K562 (cell line): Measurements from ENCODE around the gene FAM217B. TPM values are rescaled to one million over a fixed set of nuclear protein-coding genes. Genes with fewer than 3 reads are reported as not detected.

Source experiments
- ATAC-seq: fragments of 200-7000 bp; cut with Tn5 transposase; 3 replicates; pipeline ENCODE4 v1.9.1; 2020; ENCODE audit warnings: moderate library complexity
- BruUV-seq: library from RNA; stranded (reverse); fragments of 400-500 nt; replicated peaks from 2 replicates; lab custom pipeline; 2021; lab: Mats Ljungman, UMichigan
- CTCF ChIA-PET: fragments of 300-600 bp; formaldehyde crosslinking; extraction: SDS; loops from one replicate; lab custom pipeline; 2021; ENCODE audit warnings: low intra/inter-chr PET ratio; lab: Yijun Ruan, JAX
- POLR2A ChIA-PET: fragments of 300-600, 350-650 bp; sonication (Branson Sonifier 250); formaldehyde crosslinking; extraction: SDS; loops from one replicate; lab custom pipeline; 2021; ENCODE audit warnings: antibody characterized with exemption, inconsistent platforms; lab: Yijun Ruan, JAX
- DNase-seq, 4 experiments: peaks; one replicate each; pipeline versions ENCODE4 v3.0.0 to v3.0.0-alpha.2; 2011 to 2018; ENCODE audit warnings: low spot score in 3 of 4, mixed read lengths in 3 of 4; ENCODE audit errors: extremely low read depth in 1 of 4
- FAIRE-seq: peaks from 2 replicates; lab custom pipeline; 2011; peaks lifted over from hg19 to GRCh38; lab: Jason Lieb, UNC
- H2AFZ ChIP-seq: 2 replicates; pipeline ENCODE4 v1.6.0; 2011; ENCODE audit warnings: low read depth, low read length, control low read depth, inconsistent platforms
- H3K27ac ChIP-seq: fragments of 200-600 bp; 3 replicates; pipeline ENCODE4 v1.8.0; 2011; ENCODE audit warnings: low read depth, mild to moderate bottlenecking, control low read depth, inconsistent platforms, low read length, moderate library complexity, mixed read lengths; ENCODE audit errors: extremely low read depth
- H3K27me3 ChIP-seq, 2 experiments: fragments of 300-600 bp in 1 of 2; 2 replicates in 1 of 2; 3 replicates in 1 of 2; pipeline versions ENCODE4 v1.6.0 to v1.8.0; 2011; ENCODE audit warnings: inconsistent platforms in 2 of 2, low read length in 2 of 2, mild to moderate bottlenecking in 1 of 2, mixed read lengths in 1 of 2, moderate library complexity in 1 of 2; ENCODE audit not compliant: control insufficient read depth in 2 of 2, insufficient read depth in 2 of 2
- H3K36me3 ChIP-seq: fragments of 300-600 bp; 3 replicates; pipeline ENCODE4 v1.8.0; 2011; ENCODE audit warnings: mild to moderate bottlenecking, low read length, inconsistent platforms; ENCODE audit not compliant: control insufficient read depth, insufficient read depth
- H3K4me1 ChIP-seq, 2 experiments: fragments of 200-600 bp in 1 of 2; replicated peaks in 1 of 2; 2 replicates in 1 of 2; 3 replicates in 1 of 2; pipeline versions ENCODE4 v1.5.1 to v1.8.0; 2011; ENCODE audit warnings: inconsistent platforms in 2 of 2, low read length in 2 of 2, mild to moderate bottlenecking in 1 of 2, mixed read lengths in 1 of 2, moderate library complexity in 1 of 2; ENCODE audit not compliant: control insufficient read depth in 2 of 2, insufficient read depth in 2 of 2
- H3K4me2 ChIP-seq: 2 replicates; pipeline ENCODE4 v1.6.1; 2011; ENCODE audit warnings: low read length, control low read depth, inconsistent platforms, mixed read lengths; ENCODE audit not compliant: insufficient read depth
- H3K4me3 ChIP-seq: fragments of 200-600 bp; sonication (generic), shearing (Covaris generic); 2 replicates; pipeline ENCODE4 v1.5.1; 2016; ENCODE audit warnings: control low read depth, inconsistent platforms
- H3K79me2 ChIP-seq: fragments of 200-600 bp; 3 replicates; pipeline ENCODE4 v1.8.0; 2011; ENCODE audit warnings: low read length, inconsistent platforms; ENCODE audit not compliant: control insufficient read depth, insufficient read depth
- H3K9ac ChIP-seq, 2 experiments: 2 replicates each; pipeline versions ENCODE4 v1.6.0 to v1.6.1; 2011; ENCODE audit warnings: low read depth in 2 of 2, low read length in 2 of 2, control low read depth in 1 of 2, inconsistent platforms in 1 of 2, mild to moderate bottlenecking in 1 of 2, mixed read lengths in 1 of 2; ENCODE audit not compliant: insufficient read depth in 1 of 2
- H3K9me1 ChIP-seq: one replicate; pipeline ENCODE4 v1.6.0; 2011; ENCODE audit warnings: inconsistent platforms, mild to moderate bottlenecking, low read length, moderate library complexity; ENCODE audit not compliant: control insufficient read depth, insufficient read depth
- H3K9me3 ChIP-seq: replicated peaks from 2 replicates; pipeline ENCODE4 v1.5.1; 2011; ENCODE audit warnings: low read depth, low read length, inconsistent platforms; ENCODE audit not compliant: control insufficient read depth, insufficient read depth
- H4K20me1 ChIP-seq: replicated peaks from 2 replicates; pipeline ENCODE4 v1.6.1; 2011; ENCODE audit warnings: low read length, inconsistent platforms, mixed read lengths; ENCODE audit not compliant: control insufficient read depth, insufficient read depth
- BCL6 ChIP-seq: fragments of 250-450 bp; sonication (Bioruptor Pico); IDR thresholded peaks from 2 replicates; pipeline ENCODE4 v1.4.0; 2020
- BCLAF1 ChIP-seq, 2 experiments: fragments of 450-650 bp in 1 of 2; IDR thresholded peaks; 2 replicates each; pipeline ENCODE4 v1.6.1; 2011 to 2017; ENCODE audit warnings: low read depth in 2 of 2, antibody characterized with exemption in 1 of 2, borderline replicate concordance in 1 of 2, low read length in 1 of 2, mild to moderate bottlenecking in 1 of 2, mixed read lengths in 1 of 2; ENCODE audit not compliant: control insufficient read depth in 1 of 2
- E4F1 ChIP-seq: fragments of 250-450 bp; sonication (Bioruptor Pico); IDR thresholded peaks from 2 replicates; pipeline ENCODE4 v1.5.0; 2021; ENCODE audit warnings: mild to moderate bottlenecking, borderline replicate concordance
- ETV5 ChIP-seq: sonication (generic); formaldehyde crosslinking; IDR thresholded peaks from 2 replicates; pipeline ENCODE4 v1.4.0; 2020; ENCODE audit warnings: low read depth, mild to moderate bottlenecking, missing genetic modification reagents
- HMGN3 ChIP-seq: IDR thresholded peaks from 2 replicates; pipeline ENCODE4 v1.6.1; 2011; ENCODE audit warnings: borderline replicate concordance, low read depth, mild to moderate bottlenecking, mixed read lengths, low read length; ENCODE audit not compliant: insufficient read length; ENCODE audit errors: extremely low read depth
- KHSRP ChIP-seq: fragments of 450-650 bp; IDR thresholded peaks from 2 replicates; pipeline ENCODE4 v1.6.1; 2017
- LEF1 ChIP-seq: fragments of 450-650 bp; IDR thresholded peaks from 2 replicates; pipeline ENCODE4 v1.6.1; 2016; ENCODE audit warnings: mild to moderate bottlenecking
- MLLT1 ChIP-seq, 2 experiments: fragments of 450-650 bp; IDR thresholded peaks; 2 replicates each; pipeline ENCODE4 v1.6.1; 2016
- NFE2 ChIP-seq: IDR thresholded peaks from 2 replicates; pipeline ENCODE4 v1.6.1; 2014; ENCODE audit warnings: antibody characterized with exemption, low read depth
- NFIC ChIP-seq: fragments of 450-650 bp; IDR thresholded peaks from 2 replicates; pipeline ENCODE4 v1.6.1; 2017; ENCODE audit warnings: mild to moderate bottlenecking, inconsistent platforms
- POLR2G ChIP-seq: fragments of 200-400 bp; formaldehyde crosslinking; IDR thresholded peaks from 2 replicates; pipeline ENCODE4 v1.6.1; 2017; ENCODE audit warnings: low read depth, mild to moderate bottlenecking, antibody characterized with exemption, low read length, moderate library complexity
- ZNF561 ChIP-seq: fragments of 450-650 bp; formaldehyde crosslinking; conservative IDR thresholded peaks from 2 replicates; pipeline ENCODE4 v1.4.0; 2020; ENCODE audit warnings: mild to moderate bottlenecking, moderate library complexity
- WGBS: fragments of 100-300 bp; shearing (Covaris generic); methylation state at CpG from one replicate; pipeline ENCODE4 v1.1.6; 2016; ENCODE audit warnings: low coverage, mixed read lengths; ENCODE audit not compliant: insufficient coverage; ENCODE audit errors: missing lambda C conversion rate; 5-methylcytosine and 5-hydroxymethylcytosine counted together
- in situ Hi-C: fragments of 300-500 bp; cut with MboI; formaldehyde crosslinking; loops from 4 replicates; pipeline ENCODE4 v1.15.0; 2018; ENCODE audit warnings: inconsistent platforms, mixed read lengths
- intact Hi-C: fragments of 100-400 bp; cut with micrococcal nuclease; formaldehyde crosslinking; loops from 2 replicates; pipeline ENCODE4 v1.14.2; 2022
- polyA plus RNA-seq, 8 experiments: library from polyadenylated mRNA; depleted of rRNA in 4 of 8; stranded (reverse) in 5 of 8; unstranded in 3 of 8; fragments of >200 nt; fragmentation: Nextera tagmentation in 2 of 8; fragmentation: Illumina TruSeq in 1 of 8; extraction: Ambion mirVana in 2 of 8; extraction: Trizol in 1 of 8; gene quantifications; 2 replicates each; pipeline versions ENCODE4 v1.2.1 to v1.2.3, GENCODE V29; 2011 to 2014; ENCODE audit warnings: inconsistent platforms in 1 of 8, missing spikeins in 1 of 8
- total RNA-seq, 7 experiments: library from RNA; depleted of rRNA in 6 of 7; stranded (reverse); fragments of >200 nt in 6 of 7; fragmentation: Illumina TruSeq in 2 of 7; extraction: Trizol in 2 of 7; gene quantifications; 2 replicates each; pipeline versions ENCODE4 v1.2.1 to v1.2.3, GENCODE V29; 2011 to 2021; ENCODE audit warnings: low replicate concordance in 1 of 7

FAM217B gene
- total and polyA plus RNA-seq, 9 of the 15 experiments (the other 6 are each of a cell fraction or from before 2014, with no cell fraction given), result 4.8 to 11.4 (median 6.9) TPM

GRCh38 chr20:59903621-59904020 is 36.6 kb upstream of the FAM217B start:
- FAIRE-seq (no peak), ATAC-seq (no peak), DNase-seq (no peak)
- H3K79me2 ChIP-seq, result no peaks in the 10 kb centered on the region
- no peaks in the 10 kb centered on the region for H4K20me1 ChIP-seq
- no peaks in the 10 kb centered on the region for H3K9me1 ChIP-seq
- intact Hi-C loops (no loop called here), in situ Hi-C loops (no loop called here)
- no peaks in the 10 kb centered on the region for H3K9me3 ChIP-seq
- no TSS peak for BruUV-seq
- no peaks in the 10 kb centered on the region for H3K36me3 ChIP-seq
- H3K4me3 ChIP-seq, result no peak overlapping the region
- 0% methylated on average over 1 of the region's 1 CpG for WGBS
- no peaks in the 10 kb centered on the region for H3K4me1 ChIP-seq
- no peak overlapping the region for H3K4me2 ChIP-seq
- H2AFZ ChIP-seq, result no peak overlapping the region
- no peak for TF ChIP-seq NFE2
- TF ChIP-seq NFIC, result no peak
- no peak for TF ChIP-seq BCL6 (CRISPR knock-in tag)
- no peak for TF ChIP-seq BCLAF1 (IDR thresholded peaks at IDR 0.05; ENCODE audit: borderline replicate concordance in 1 of 2, control insufficient read depth in 1 of 2, low read depth in 2 of 2, low read length in 1 of 2)
- TF ChIP-seq HMGN3, result no peak
- no peak for TF ChIP-seq ZNF561 (CRISPR knock-in tag)
- TF ChIP-seq POLR2G, result no peak
- no peak for TF ChIP-seq KHSRP
- TF ChIP-seq LEF1, result no peak
- no peak for TF ChIP-seq MLLT1 (IDR thresholded peaks at IDR 0.05)
- TF ChIP-seq ETV5 (CRISPR knock-in tag), result no peak
- no peak for TF ChIP-seq E4F1
- TF ChIP-seq, all 486 proteins: peak for 0
- ChIA-PET POLR2A (no interaction called here), CTCF (no interaction called here)
- no peak overlapping the region for H3K27ac ChIP-seq
- no peak overlapping the region for H3K9ac ChIP-seq
- H3K27me3 ChIP-seq, result no peaks in the 10 kb centered on the region
